Common myeloid progenitor, CD34-positive (primary cell): ENCODE measurements around the gene BTRC.
"Not testable (repeated sequence)": the region's sequence is repeated elsewhere in the genome, so short reads cannot be mapped to it uniquely, and the experiment has no call there.

ENCODE experiments used
- CTCF ChIA-PET: fragments of 350-600 bp; sonication (Branson Sonifier 250); formaldehyde crosslinking; loops from one replicate; lab custom pipeline; 2021; ENCODE audit warnings: antibody characterized with exemption; lab: Charles Lee
- POLR2A ChIA-PET: fragments of 350-600 bp; sonication (Branson Sonifier 250); formaldehyde crosslinking; loops from one replicate; lab custom pipeline; 2021; ENCODE audit warnings: antibody characterized with exemption; lab: Charles Lee
- DNase-seq, 3 donors: peaks; one replicate each; pipeline versions ENCODE4 v3.0.0 to v3.0.0-alpha.2; 2013
- H3K27ac ChIP-seq, 2 experiments: 1 replicate in 1 of 2; 2 replicates in 1 of 2; pipeline ENCODE4 v1.7.0; 2013; ENCODE audit warnings: inconsistent platforms in 2 of 2, low read length in 2 of 2, mild to moderate bottlenecking in 2 of 2, low read depth in 1 of 2, moderate library complexity in 1 of 2; ENCODE audit not compliant: severe bottlenecking in 2 of 2, insufficient read depth in 1 of 2, poor library complexity in 1 of 2
- H3K27me3 ChIP-seq, 5 experiments: replicated peaks in 2 of 5; 1 replicate in 3 of 5; 2 replicates in 2 of 5; pipeline versions ENCODE4 v1.6.1 to v1.7.0; 2013; ENCODE audit warnings: low read length in 4 of 5, mild to moderate bottlenecking in 2 of 5, moderate library complexity in 2 of 5, inconsistent platforms in 1 of 5; ENCODE audit not compliant: insufficient read depth in 5 of 5, control insufficient read depth in 4 of 5
- H3K36me3 ChIP-seq, 4 experiments: 1 replicate in 2 of 4; 2 replicates in 2 of 4; pipeline versions ENCODE4 v1.6.1 to v1.7.0; 2013; ENCODE audit warnings: low read length in 3 of 4, control low read depth in 1 of 4, mild to moderate bottlenecking in 1 of 4; ENCODE audit not compliant: control insufficient read depth in 4 of 4, insufficient read depth in 4 of 4
- H3K4me1 ChIP-seq, 4 experiments: 1 replicate in 3 of 4; 2 replicates in 1 of 4; pipeline versions ENCODE4 v1.6.1 to v1.7.1; 2013; ENCODE audit warnings: low read length in 3 of 4, mild to moderate bottlenecking in 3 of 4, control low read depth in 1 of 4, inconsistent platforms in 1 of 4, moderate library complexity in 1 of 4; ENCODE audit not compliant: control insufficient read depth in 4 of 4, insufficient read depth in 4 of 4; ENCODE audit errors: control extremely low read depth in 1 of 4
- H3K4me3 ChIP-seq, 7 experiments: 1 replicate in 4 of 7; 2 replicates in 3 of 7; pipeline versions ENCODE4 v1.5.1 to v1.7.0; 2013; ENCODE audit warnings: mild to moderate bottlenecking in 7 of 7, low read length in 6 of 7, moderate library complexity in 6 of 7, inconsistent platforms in 2 of 7, low read depth in 2 of 7, control low read depth in 1 of 7; ENCODE audit not compliant: insufficient read depth in 4 of 7, control insufficient read depth in 1 of 7; ENCODE audit errors: extremely low read depth in 1 of 7
- H3K9me3 ChIP-seq, 5 experiments: 1 replicate in 4 of 5; 2 replicates in 1 of 5; pipeline versions ENCODE4 v1.6.1 to v1.7.1; 2013; ENCODE audit warnings: low read length in 4 of 5, mild to moderate bottlenecking in 2 of 5, inconsistent platforms in 1 of 5, low read depth in 1 of 5, moderate library complexity in 1 of 5; ENCODE audit not compliant: control insufficient read depth in 4 of 5, insufficient read depth in 2 of 5; ENCODE audit errors: control extremely low read depth in 1 of 5
- WGBS: methylation state at CpG from one replicate; pipeline ENCODE4 v1.1.5; 2013; ENCODE audit not compliant: insufficient coverage; 5-methylcytosine and 5-hydroxymethylcytosine counted together

Gene BTRC

GRCh38 chr10:101341438-101341837 lies 12.5 kb upstream of the BTRC start:
- H3K4me1 ChIP-seq = peaks cover 0 to 3% (median 0%) of the 10 kb centered on the region in 4 experiments

DNA sequence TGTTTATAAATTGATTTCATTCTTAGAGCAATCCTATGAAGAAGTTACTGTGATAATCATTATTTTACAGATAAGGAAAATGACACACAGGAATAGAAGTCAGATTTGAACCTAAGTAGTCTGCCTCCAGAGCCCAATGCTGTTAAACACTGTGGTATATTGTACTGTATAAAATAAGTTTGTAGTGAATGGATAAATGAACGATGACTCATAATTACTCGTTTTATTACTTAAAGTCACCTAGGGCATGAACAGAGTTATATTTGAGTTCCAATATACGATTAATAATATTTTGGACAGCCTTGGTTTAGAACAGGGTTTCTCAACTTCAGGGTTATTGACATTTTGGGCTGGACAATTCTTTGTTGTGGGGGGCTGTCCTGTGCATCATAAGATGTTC lies 7.8 kb upstream of the BTRC start:
- Histone ChIP-seq H3K4me1 (peaks cover 0 to 3% (median 0%) of the 10 kb centered on the region in 4 experiments), H3K9me3 (no peaks in the 10 kb centered on the region), H3K4me3 (no peak overlapping the region), H3K36me3 (no peaks in the 10 kb centered on the region), H3K27me3 (peaks cover 3 to 9% (median 7%) of the 10 kb centered on the region in 5 experiments), H3K27ac (no peak overlapping the region)
- ChIA-PET POLR2A (no interaction called here), CTCF (no interaction called here)
- DNase-seq = no peak
- WGBS = 100% methylated on average over 1 of the region's 3 CpGs

More at GRCh38 chr10:101341438-101341837, 12.5 kb upstream of the BTRC start:
- no peak overlapping the region for H3K4me3 ChIP-seq
- H3K27me3 ChIP-seq = peaks cover 0 to 2% (median 0%) of the 10 kb centered on the region in 5 experiments
- no peak overlapping the region for H3K27ac ChIP-seq
- H3K9me3 ChIP-seq = no peaks in the 10 kb centered on the region
- POLR2A ChIA-PET = interaction anchor here (0.6 kb wide), 1 partner anchor 43 kb away, joined by 3 read pairs; no protein-coding TSS in a partner anchor
- DNase-seq = no peak
- H3K36me3 ChIP-seq = no peaks in the 10 kb centered on the region
- CTCF ChIA-PET = interaction anchor here (0.6 kb wide), 1 partner anchor 861 kb away, joined by 3 read pairs; no protein-coding TSS in a partner anchor

DNA sequence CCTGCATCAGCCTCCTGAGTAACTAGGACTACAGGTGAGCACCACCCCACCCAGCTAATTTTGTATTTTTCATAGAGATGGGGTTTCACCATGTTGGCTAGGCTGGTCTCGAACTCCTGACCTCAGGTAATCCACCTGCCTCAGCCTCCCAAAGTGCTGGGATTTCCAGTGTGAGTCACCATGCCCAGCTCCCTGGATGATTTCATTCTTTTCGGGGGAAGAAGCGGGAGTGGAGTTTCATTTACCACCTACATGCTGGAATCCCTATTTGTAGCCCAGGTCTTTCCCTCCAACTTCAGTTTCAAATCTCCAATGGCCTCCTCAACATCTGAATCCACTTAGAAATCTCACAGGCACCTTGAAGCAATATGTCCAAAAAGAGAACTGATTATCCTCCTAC lies 2.9 kb upstream of the BTRC start:
- 100% methylated on average over 3 of the region's 3 CpGs for WGBS
- H3K27me3 ChIP-seq = peaks cover 5 to 8% (median 7%) of the 10 kb centered on the region in 5 experiments
- H3K9me3 ChIP-seq = no peaks in the 10 kb centered on the region
- ChIA-PET CTCF (interaction anchor here (1.4 kb wide), 1 partner anchor 62 kb away, joined by 5 read pairs; no protein-coding TSS in a partner anchor), POLR2A (no interaction called here)
- H3K36me3 ChIP-seq = no peaks in the 10 kb centered on the region
- no peak overlapping the region for H3K27ac ChIP-seq
- no peak for DNase-seq
- no peak overlapping the region for H3K4me3 ChIP-seq
- peaks cover 6 to 16% (median 13%) of the 10 kb centered on the region in 4 experiments for H3K4me1 ChIP-seq

DNA sequence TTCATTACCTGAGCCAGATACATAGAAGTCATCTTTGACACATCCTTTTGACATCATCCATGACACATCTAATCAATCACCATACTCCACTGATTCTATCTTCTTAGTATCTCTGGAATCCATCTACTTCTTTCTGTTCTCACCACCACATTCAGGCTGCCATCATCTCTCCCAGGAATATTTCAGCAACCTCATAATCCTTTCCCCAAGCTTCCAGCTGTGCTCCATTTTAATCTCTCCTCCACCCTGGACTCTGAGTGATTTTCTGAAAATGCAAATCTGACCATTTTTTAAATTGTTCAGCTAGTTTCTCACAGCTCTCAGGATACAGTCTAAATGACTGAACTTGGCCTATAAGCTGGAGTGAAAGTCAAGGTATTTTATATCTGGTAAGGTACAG lies 2.5 kb upstream of the BTRC start:
- POLR2A ChIA-PET = no interaction called here
- H3K9me3 ChIP-seq = no peaks in the 10 kb centered on the region
- no peaks in the 10 kb centered on the region for H3K36me3 ChIP-seq
- H3K27me3 ChIP-seq = peaks cover 5 to 8% (median 7%) of the 10 kb centered on the region in 5 experiments
- H3K4me3 ChIP-seq = no peak overlapping the region
- no peak overlapping the region for H3K27ac ChIP-seq
- no peak for DNase-seq
- CTCF ChIA-PET = interaction anchor here (1.4 kb wide), 1 partner anchor 62 kb away, joined by 5 read pairs; no protein-coding TSS in a partner anchor
- peaks cover 6 to 16% (median 13%) of the 10 kb centered on the region in 4 experiments for H3K4me1 ChIP-seq

DNA sequence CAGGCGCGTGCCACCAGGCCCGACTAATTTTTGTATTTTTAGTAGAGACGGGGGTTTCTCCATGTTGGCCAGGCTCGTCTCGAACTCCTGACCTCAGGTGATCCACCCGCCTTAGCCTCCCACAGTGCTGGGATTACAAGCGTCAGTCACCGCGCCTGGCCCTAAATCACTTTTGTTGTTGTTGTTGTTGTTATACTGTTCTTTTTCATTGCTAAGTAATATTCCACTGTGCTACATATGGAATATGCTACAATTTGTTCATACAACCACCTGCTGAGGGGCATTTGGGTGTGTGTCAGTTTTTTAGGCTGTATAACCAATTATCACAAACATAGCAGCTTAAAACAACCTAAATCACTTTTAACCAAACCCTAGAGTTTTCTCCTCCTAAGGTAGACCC lies 1.1 kb upstream of the BTRC start:
- H3K36me3 ChIP-seq, POLR2A ChIA-PET, DNase-seq, H3K27me3 ChIP-seq, H3K9me3 ChIP-seq, H3K27ac ChIP-seq: not testable (repeated sequence)
- Histone ChIP-seq H3K4me3 (peak overlapping the region in 1 of 7 experiments; percentile 64), H3K4me1 (peaks cover 6 to 16% (median 13%) of the 10 kb centered on the region in 4 experiments)
- 100% methylated on average over 1 of the region's 10 CpGs for WGBS
- CTCF ChIA-PET = interaction anchor here (0.6 to 2.0 kb wide), 3 partner anchors 14 to 867 kb away, joined by 3 to 8 read pairs (median 3); no protein-coding TSS in a partner anchor

- ChIA-PET CTCF (interaction anchor here (0.6 to 2.0 kb wide), 4 partner anchors 12 to 36 kb away, joined by 3 to 8 read pairs (median 4); no protein-coding TSS in a partner anchor), POLR2A (interaction anchor here (0.6 kb wide), 1 partner anchor 98 kb away, joined by 3 read pairs; no protein-coding TSS in a partner anchor)
- peak; percentile 50 to 79 (median 68) for DNase-seq
- Histone ChIP-seq H3K27ac (peak overlapping the region; percentile 74 to 84), H3K36me3 (peaks cover 0 to 3% (median 0%) of the 10 kb centered on the region in 4 experiments), H3K4me1 (peaks cover 6 to 16% (median 13%) of the 10 kb centered on the region in 4 experiments), H3K9me3 (no peaks in the 10 kb centered on the region), H3K4me3 (peak overlapping the region; percentile 73 to 96 (median 90)), H3K27me3 (peaks cover 1 to 5% (median 3%) of the 10 kb centered on the region in 5 experiments)
- WGBS = under 1% methylated on average over 24 of the region's 29 CpGs
Observed at GRCh38 chr10:101354328-101355071, 535 bp downstream of the BTRC start.
